BLaER1 (cell line): ENCODE results near the gene APIP.

ENCODE experiments used
- H3K27ac ChIP-seq: shearing (Covaris generic); formaldehyde crosslinking; 2 replicates; pipeline ENCODE4 v1.8.1; 2022
- H3K27me3 ChIP-seq: shearing (Covaris generic); formaldehyde crosslinking; 2 replicates; pipeline ENCODE4 v1.8.1; 2022
- H3K36me3 ChIP-seq: shearing (Covaris generic); formaldehyde crosslinking; 2 replicates; pipeline ENCODE4 v1.8.1; 2022
- H3K4me1 ChIP-seq: shearing (Covaris generic); formaldehyde crosslinking; 2 replicates; pipeline ENCODE4 v1.8.1; 2022
- H3K4me2 ChIP-seq: shearing (Covaris generic); formaldehyde crosslinking; 2 replicates; pipeline ENCODE4 v1.8.1; 2022
- H3K4me3 ChIP-seq: shearing (Covaris generic); formaldehyde crosslinking; 2 replicates; pipeline ENCODE4 v1.8.1; 2022
- H3K9ac ChIP-seq: shearing (Covaris generic); formaldehyde crosslinking; 2 replicates; pipeline ENCODE4 v1.8.1; 2022
- H3K9me3 ChIP-seq: shearing (Covaris generic); formaldehyde crosslinking; 2 replicates; pipeline ENCODE4 v1.8.1; 2022
- H4K20me1 ChIP-seq: shearing (Covaris generic); formaldehyde crosslinking; 2 replicates; pipeline ENCODE4 v1.8.1; 2022
- Cebpa-rat ChIP-seq: shearing (Covaris generic); IDR thresholded peaks from 2 replicates; pipeline ENCODE4 v1.8.1; 2022

Gene APIP, protein sequence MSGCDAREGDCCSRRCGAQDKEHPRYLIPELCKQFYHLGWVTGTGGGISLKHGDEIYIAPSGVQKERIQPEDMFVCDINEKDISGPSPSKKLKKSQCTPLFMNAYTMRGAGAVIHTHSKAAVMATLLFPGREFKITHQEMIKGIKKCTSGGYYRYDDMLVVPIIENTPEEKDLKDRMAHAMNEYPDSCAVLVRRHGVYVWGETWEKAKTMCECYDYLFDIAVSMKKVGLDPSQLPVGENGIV

DNA sequence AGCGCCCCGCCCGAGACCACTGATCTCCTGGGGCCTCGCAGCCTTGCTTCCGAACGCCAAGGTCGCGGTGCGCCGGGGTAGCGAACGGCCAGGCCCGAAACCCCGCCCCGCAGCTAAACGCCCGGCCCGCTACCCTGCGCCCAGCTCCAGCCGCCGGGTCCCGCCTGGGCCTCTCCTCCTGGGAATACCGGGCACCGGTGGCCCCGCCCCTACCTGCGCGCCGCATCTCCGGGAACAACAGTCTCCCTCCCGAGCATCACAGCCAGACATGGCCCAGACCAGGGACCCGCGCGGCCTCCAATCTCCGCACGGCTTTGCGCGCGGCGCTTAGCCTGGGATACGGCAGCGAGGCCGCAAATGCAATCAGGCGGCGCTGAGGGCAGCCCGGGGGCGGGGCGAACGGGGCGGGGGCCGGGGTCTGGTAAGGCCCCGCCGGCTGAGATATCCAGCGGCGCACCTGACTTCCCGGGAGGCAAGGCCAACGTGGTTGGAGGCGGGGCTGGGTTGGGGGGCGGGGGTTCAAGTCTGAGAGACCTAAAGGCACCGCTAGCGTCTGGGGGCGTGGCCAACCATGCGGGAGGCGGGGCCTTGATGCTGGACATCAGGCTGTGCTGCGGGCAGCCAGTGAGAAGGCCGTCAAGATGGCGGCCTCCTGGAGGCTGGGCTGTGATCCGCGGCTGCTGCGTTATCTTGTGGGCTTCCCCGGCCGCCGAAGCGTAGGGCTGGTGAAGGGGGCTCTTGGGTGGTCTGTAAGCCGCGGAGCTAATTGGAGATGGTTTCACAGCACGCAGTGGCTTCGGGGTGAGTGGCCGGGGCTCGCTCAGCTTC, at the start of gene APIP, which contains the start of gene PDHX:
APIP (minus strand) TSS at position 365 of the 828 bp plus-strand sequence; CDS start at position 270, 95 bp downstream.
PDHX (plus strand) TSS at position 604 of the 828 bp plus-strand sequence; CDS start at position 642, 38 bp downstream.
- Histone ChIP-seq H3K36me3 (peaks cover 26% of the 10 kb centered on the region), H3K4me3 (peak within 1 kb of the TSS; percentile 85), H3K27me3 (no peaks in the 10 kb centered on the region), H3K4me1 (peaks cover 43% of the 10 kb centered on the region), H3K4me2 (peak within 1 kb of the TSS; percentile 89), H3K9ac (peak within 1 kb of the TSS; percentile 98), H4K20me1 (peaks cover 16% of the 10 kb centered on the region; the same call in 1 of the 2 replicates), H3K9me3 (peaks cover 16% of the 10 kb centered on the region; the same call in 1 of the 2 replicates), H3K27ac (peak within 1 kb of the TSS; percentile 98)
- no peak for TF ChIP-seq Cebpa-rat

GRCh38 chr11:34964610-34965331, 48.6 kb upstream of the APIP start:
- no peaks in the 10 kb centered on the region for H3K27me3 ChIP-seq
- no peak overlapping the region for H3K4me3 ChIP-seq
- peaks cover 62% of the 10 kb centered on the region for H3K36me3 ChIP-seq
- no peak overlapping the region for H3K4me2 ChIP-seq
- H3K9me3 ChIP-seq = no peaks in the 10 kb centered on the region
- no peaks in the 10 kb centered on the region for H3K4me1 ChIP-seq
- no peaks in the 10 kb centered on the region for H4K20me1 ChIP-seq
- H3K9ac ChIP-seq = no peak overlapping the region
- no peak for TF ChIP-seq Cebpa-rat
- no peak overlapping the region for H3K27ac ChIP-seq

DNA sequence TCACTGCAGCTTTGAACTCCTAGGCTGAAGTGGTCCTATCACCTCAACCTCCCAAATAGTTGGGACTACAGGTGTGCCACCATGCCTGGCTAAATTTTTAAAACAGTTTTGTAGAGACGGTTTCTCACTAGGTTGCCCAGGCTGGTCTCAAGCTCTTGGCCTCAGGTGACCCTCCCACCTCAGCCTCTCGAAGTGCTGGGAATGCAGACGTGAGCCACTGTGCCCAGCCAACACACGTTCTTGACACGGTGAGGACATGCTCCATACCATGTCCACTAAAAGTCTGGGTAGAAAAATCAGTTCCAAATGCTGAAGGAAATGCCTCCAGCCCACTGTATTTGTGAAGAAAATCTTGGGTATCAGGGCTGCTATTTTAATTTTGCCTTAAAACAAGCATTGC, 47.2 kb upstream of the APIP start:
- Histone ChIP-seq H3K4me3 (no peak overlapping the region), H3K9me3 (no peaks in the 10 kb centered on the region), H3K36me3 (peaks cover 58% of the 10 kb centered on the region), H4K20me1 (no peaks in the 10 kb centered on the region), H3K9ac (no peak overlapping the region), H3K27ac (no peak overlapping the region), H3K4me1 (no peaks in the 10 kb centered on the region), H3K27me3 (no peaks in the 10 kb centered on the region), H3K4me2 (no peak overlapping the region)
- no peak for TF ChIP-seq Cebpa-rat

DNA sequence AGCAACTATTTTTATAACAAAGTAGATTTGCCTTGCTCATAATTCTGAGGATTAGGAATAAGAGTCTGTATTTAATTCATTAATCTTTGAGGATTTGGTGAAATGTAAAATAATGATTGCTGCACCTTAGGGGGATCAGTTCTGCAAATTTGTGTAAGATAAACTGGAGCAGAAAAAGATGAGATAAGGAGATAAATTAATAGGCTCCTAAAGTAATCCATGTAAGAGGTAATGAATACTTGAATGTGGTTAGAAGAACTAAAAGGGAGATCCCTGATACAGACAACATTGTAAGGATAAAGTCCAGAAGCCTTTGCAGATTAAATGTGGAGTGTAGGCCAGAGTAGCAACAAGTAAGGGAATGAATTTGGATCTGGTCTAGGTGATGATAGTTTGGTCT, 45.9 kb upstream of the APIP start:
- TF ChIP-seq Cebpa-rat = no peak

GRCh38 chr11:34960277-34960676, 44.1 kb upstream of the APIP start:
- Histone ChIP-seq H3K27me3 (no peaks in the 10 kb centered on the region), H4K20me1 (no peaks in the 10 kb centered on the region), H3K27ac (no peak overlapping the region), H3K9ac (no peak overlapping the region), H3K4me2 (no peak overlapping the region), H3K9me3 (no peaks in the 10 kb centered on the region), H3K36me3 (peaks cover 48% of the 10 kb centered on the region), H3K4me3 (no peak overlapping the region), H3K4me1 (no peaks in the 10 kb centered on the region)
- TF ChIP-seq Cebpa-rat = no peak

More for the DNA sequence above, 45.9 kb upstream of the APIP start:
- H3K36me3 ChIP-seq = peaks cover 59% of the 10 kb centered on the region
- H4K20me1 ChIP-seq = no peaks in the 10 kb centered on the region
- no peak overlapping the region for H3K4me2 ChIP-seq
- H3K4me1 ChIP-seq = no peaks in the 10 kb centered on the region
- H3K9ac ChIP-seq = no peak overlapping the region
- H3K27me3 ChIP-seq = no peaks in the 10 kb centered on the region
- H3K4me3 ChIP-seq = no peak overlapping the region
- no peak overlapping the region for H3K27ac ChIP-seq
- no peaks in the 10 kb centered on the region for H3K9me3 ChIP-seq

DNA sequence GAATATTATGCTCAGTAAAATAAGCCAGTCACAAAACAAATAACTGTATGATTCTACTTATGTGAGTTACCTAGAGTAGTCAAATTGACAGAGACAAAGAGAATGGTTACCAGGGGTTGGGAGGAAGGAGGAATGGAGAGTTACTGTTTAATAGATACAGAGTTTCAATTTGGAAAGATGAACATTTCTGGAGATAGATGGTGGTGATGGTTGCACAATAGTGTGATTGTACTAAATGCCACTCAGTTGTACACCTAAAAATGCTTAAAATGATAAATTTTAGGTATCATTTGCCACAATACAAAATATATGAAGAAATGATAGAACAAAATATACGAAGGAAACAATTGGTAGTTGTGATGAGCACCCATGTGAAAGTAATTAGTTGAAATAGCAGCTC, 43.6 kb upstream of the APIP start:
- H3K4me3 ChIP-seq = no peak overlapping the region
- no peak for TF ChIP-seq Cebpa-rat
- no peaks in the 10 kb centered on the region for H3K9me3 ChIP-seq
- no peak overlapping the region for H3K27ac ChIP-seq
- no peaks in the 10 kb centered on the region for H3K4me1 ChIP-seq
- H3K9ac ChIP-seq = no peak overlapping the region
- no peaks in the 10 kb centered on the region for H3K27me3 ChIP-seq
- H3K36me3 ChIP-seq = peaks cover 44% of the 10 kb centered on the region
- no peak overlapping the region for H3K4me2 ChIP-seq
- no peaks in the 10 kb centered on the region for H4K20me1 ChIP-seq

DNA sequence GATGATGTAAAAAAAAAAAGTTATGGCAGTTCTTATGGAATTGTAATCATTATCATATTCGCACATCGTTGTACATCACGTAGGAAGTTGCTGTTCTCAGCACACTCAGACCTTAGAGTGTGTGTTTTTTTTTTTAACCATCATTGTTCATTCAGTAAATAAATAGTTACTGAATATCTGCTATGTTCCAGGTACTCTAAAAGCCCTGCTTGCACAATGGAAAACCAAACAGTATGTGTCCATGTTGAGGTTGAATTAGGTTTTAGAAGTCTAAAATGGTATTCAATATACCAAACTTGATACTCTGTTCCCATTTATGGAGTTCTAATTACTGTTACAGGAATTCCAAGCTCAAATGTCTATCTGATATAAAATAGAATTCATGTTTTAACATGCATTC, 41.4 kb upstream of the APIP start:
- Histone ChIP-seq H3K9ac (no peak overlapping the region), H3K4me1 (no peaks in the 10 kb centered on the region), H3K27me3 (no peaks in the 10 kb centered on the region), H3K4me3 (no peak overlapping the region), H3K36me3 (peaks cover 38% of the 10 kb centered on the region), H3K27ac (no peak overlapping the region), H3K4me2 (no peak overlapping the region), H4K20me1 (no peaks in the 10 kb centered on the region), H3K9me3 (no peaks in the 10 kb centered on the region)
- TF ChIP-seq Cebpa-rat = no peak

DNA sequence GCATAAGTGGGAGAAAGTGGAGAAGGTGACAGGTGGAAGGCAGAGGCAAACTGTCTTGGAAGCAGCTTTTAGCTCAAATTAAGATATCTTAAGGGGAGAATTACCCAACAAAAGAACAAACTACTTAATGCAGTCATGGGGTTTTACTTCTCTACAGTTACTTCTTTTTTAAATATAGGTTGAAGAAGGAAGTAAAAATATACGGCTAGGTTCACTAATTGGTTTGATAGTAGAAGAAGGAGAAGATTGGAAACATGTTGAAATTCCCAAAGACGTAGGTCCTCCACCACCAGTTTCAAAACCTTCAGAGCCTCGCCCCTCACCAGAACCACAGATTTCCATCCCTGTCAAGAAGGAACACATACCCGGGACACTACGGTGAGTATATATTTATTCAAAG, 41.0 kb upstream of the APIP start:
- Histone ChIP-seq H3K36me3 (peaks cover 38% of the 10 kb centered on the region), H3K4me3 (no peak overlapping the region), H3K27me3 (no peaks in the 10 kb centered on the region), H3K9me3 (no peaks in the 10 kb centered on the region), H3K4me2 (no peak overlapping the region), H3K9ac (no peak overlapping the region), H4K20me1 (no peaks in the 10 kb centered on the region), H3K27ac (no peak overlapping the region), H3K4me1 (no peaks in the 10 kb centered on the region)
- no peak for TF ChIP-seq Cebpa-rat

GRCh38 chr11:34953955-34954354, 37.8 kb upstream of the APIP start:
- Histone ChIP-seq H3K4me3 (no peak overlapping the region), H3K9me3 (no peaks in the 10 kb centered on the region), H3K4me2 (no peak overlapping the region), H3K4me1 (no peaks in the 10 kb centered on the region), H4K20me1 (no peaks in the 10 kb centered on the region), H3K27me3 (no peaks in the 10 kb centered on the region), H3K9ac (no peak overlapping the region), H3K36me3 (peaks cover 35% of the 10 kb centered on the region), H3K27ac (no peak overlapping the region)
- no peak for TF ChIP-seq Cebpa-rat

- H3K4me3 ChIP-seq = no peak overlapping the region
Measured at GRCh38 chr11:34948696-34949095, 32.5 kb upstream of the APIP start.

More at GRCh38 chr11:34948696-34949095, 32.5 kb upstream of the APIP start:
- Histone ChIP-seq H3K9ac (no peak overlapping the region), H3K27ac (no peak overlapping the region), H3K9me3 (peaks cover 11% of the 10 kb centered on the region), H4K20me1 (no peaks in the 10 kb centered on the region), H3K4me1 (no peaks in the 10 kb centered on the region), H3K4me2 (no peak overlapping the region), H3K27me3 (no peaks in the 10 kb centered on the region), H3K36me3 (peaks cover 22% of the 10 kb centered on the region)
- TF ChIP-seq Cebpa-rat = no peak
